Measurements from ENCODE around the gene CSDE1. TPM values are rescaled to one million over a fixed set of nuclear protein-coding genes. Genes with fewer than 3 reads are reported as not detected.

Gene CSDE1
- total and polyA plus RNA-seq, 12 donors = 75.6 to 775 (median 422) TPM

DNA sequence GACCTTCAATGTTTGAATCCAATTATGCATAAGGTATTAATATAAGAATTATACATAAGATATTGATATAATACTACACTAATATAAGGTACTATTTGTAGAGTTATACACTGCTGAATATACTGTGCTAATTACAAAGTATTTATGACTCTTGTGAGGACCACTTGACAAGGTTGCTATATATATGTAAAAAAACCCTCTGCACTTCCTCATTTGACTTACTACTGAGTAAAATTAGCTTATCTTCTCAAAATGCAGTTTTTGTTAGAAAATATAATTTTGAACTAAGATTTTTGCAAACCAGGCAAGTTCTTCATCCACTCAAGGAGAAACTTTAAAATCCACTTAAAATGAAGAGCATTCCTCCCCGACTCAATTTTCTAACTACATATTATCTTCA is 14.2 kb upstream of the CSDE1 start:
- peaks cover 0 to 33% of the 10 kb centered on the region in 2 donors for H3K36me3 ChIP-seq (replicated peaks in 1 of 2)
- no peaks in the 10 kb centered on the region for H3K9me3 ChIP-seq (replicated peaks in 1 of 3)
- intact Hi-C loops (cut with DNase I) = no loop called here
- no peak overlapping the region for H3K4me3 ChIP-seq
- 93 to 100% (median 95%) methylated on average over 1 of the region's 1 CpG for WGBS, 4 donors
- TF ChIP-seq CTCF (IDR thresholded peaks at IDR 0.05) = no peak
- TF ChIP-seq POLR2A (IDR thresholded peaks at IDR 0.05) = no peak
- H3K4me1 ChIP-seq (replicated peaks in 1 of 2) = peaks cover 0 to 3% of the 10 kb centered on the region in 2 donors
- no peaks in the 10 kb centered on the region for H3K27me3 ChIP-seq
- no peak for DNase-seq
- H3K27ac ChIP-seq = no peak overlapping the region

- intact Hi-C loops (cut with DNase I) = no loop called here
- H3K4me3 ChIP-seq = no peak overlapping the region
- no peak overlapping the region for H3K27ac ChIP-seq
- H3K4me1 ChIP-seq (replicated peaks in 1 of 2) = peaks cover 0 to 3% of the 10 kb centered on the region in 2 donors
- H3K36me3 ChIP-seq (replicated peaks in 1 of 2) = peaks cover 0 to 33% of the 10 kb centered on the region in 2 donors
- no peaks in the 10 kb centered on the region for H3K27me3 ChIP-seq
- no peak for DNase-seq
- TF ChIP-seq POLR2A (IDR thresholded peaks at IDR 0.05) (no peak), CTCF (IDR thresholded peaks at IDR 0.05) (no peak)
- no peaks in the 10 kb centered on the region for H3K9me3 ChIP-seq (replicated peaks in 1 of 3)
- WGBS, 4 donors = 52 to 59% (median 54%) methylated on average over 1 of the region's 1 CpG
These were observed 13.2 kb upstream of the CSDE1 start for GRCh38 chr1:114770989-114771388.

- Histone ChIP-seq H3K4me3 (no peak overlapping the region), H3K9me3 (replicated peaks in 1 of 3) (no peaks in the 10 kb centered on the region), H3K27ac (no peak overlapping the region), H3K36me3 (replicated peaks in 1 of 2) (no peaks in the 10 kb centered on the region), H3K27me3 (no peaks in the 10 kb centered on the region), H3K4me1 (replicated peaks in 1 of 2) (no peaks in the 10 kb centered on the region)
- DNase-seq = no peak
- WGBS, 4 donors = 87 to 95% (median 89%) methylated on average over 4 of the region's 4 CpGs
- TF ChIP-seq CTCF (IDR thresholded peaks at IDR 0.05) (peak in 1 of 6 experiments; percentile 6), POLR2A (IDR thresholded peaks at IDR 0.05) (no peak)
- intact Hi-C loops (cut with DNase I) = no loop called here
These were observed 6.9 kb upstream of the CSDE1 start for GRCh38 chr1:114764689-114765088.

GRCh38 chr1:114758256-114758832 is 560 bp upstream of the CSDE1 start:
- no peaks in the 10 kb centered on the region for H3K36me3 ChIP-seq (replicated peaks in 1 of 2)
- H3K4me3 ChIP-seq = peak overlapping the region in 3 of 4 donors; percentile 81 to 94 (median 84)
- no peaks in the 10 kb centered on the region for H3K27me3 ChIP-seq
- DNase-seq = no peak
- TF ChIP-seq CTCF (IDR thresholded peaks at IDR 0.05) (no peak), POLR2A (IDR thresholded peaks at IDR 0.05) (no peak)
- intact Hi-C loops (cut with DNase I) = no loop called here
- WGBS, 4 donors = 15 to 18% (median 17%) methylated on average over 6 of the region's 6 CpGs
- peak overlapping the region; percentile 91 to 100 (median 99) for H3K27ac ChIP-seq
- no peaks in the 10 kb centered on the region for H3K9me3 ChIP-seq (replicated peaks in 1 of 3)
- H3K4me1 ChIP-seq (replicated peaks in 1 of 2) = peaks cover 26 to 40% of the 10 kb centered on the region in 2 donors
